H9 (cell line): ENCODE data around the gene ZFP36L1. TPM values are rescaled to one million over a fixed set of nuclear protein-coding genes. Genes with fewer than 3 reads are reported as not detected.

Experiments
- DNase-seq: peaks from one replicate; pipeline ENCODE4 v3.0.0-alpha.2; 2017
- H2AFZ ChIP-seq: one replicate; pipeline ENCODE4 v1.6.1; 2013; ENCODE audit warnings: mild to moderate bottlenecking, low read length, control low read depth, moderate library complexity
- H2AK5ac ChIP-seq: 2 replicates; pipeline ENCODE4 v1.6.1; 2013; ENCODE audit warnings: low read length, control low read depth, mixed read lengths; ENCODE audit not compliant: insufficient read length
- H2BK120ac ChIP-seq: one replicate; pipeline ENCODE4 v1.6.1; 2013; ENCODE audit warnings: low read depth, mild to moderate bottlenecking, low read length, control low read depth, inconsistent platforms; ENCODE audit not compliant: poor library complexity, severe bottlenecking
- H2BK12ac ChIP-seq: 2 replicates; pipeline ENCODE4 v1.6.1; 2013; ENCODE audit warnings: low read length, control low read depth, mixed read lengths, low read depth; ENCODE audit not compliant: insufficient read length
- H2BK15ac ChIP-seq: 2 replicates; pipeline ENCODE4 v1.6.1; 2013; ENCODE audit warnings: low read depth, low read length, control low read depth
- H2BK20ac ChIP-seq: one replicate; pipeline ENCODE4 v1.6.1; 2013; ENCODE audit warnings: low read depth, mild to moderate bottlenecking, low read length, control low read depth, inconsistent platforms; ENCODE audit not compliant: poor library complexity, severe bottlenecking
- H2BK5ac ChIP-seq: 2 replicates; pipeline ENCODE4 v1.6.1; 2013; ENCODE audit warnings: low read length, control low read depth, mixed read lengths; ENCODE audit not compliant: insufficient read length
- H3K14ac ChIP-seq: 2 replicates; pipeline ENCODE4 v1.6.1; 2013; ENCODE audit warnings: low read length, control low read depth; ENCODE audit not compliant: insufficient read depth
- H3K18ac ChIP-seq: 2 replicates; pipeline ENCODE4 v1.6.1; 2013; ENCODE audit warnings: low read depth, mild to moderate bottlenecking, mixed read lengths, low read length, control low read depth; ENCODE audit not compliant: insufficient read length
- H3K23ac ChIP-seq: 2 replicates; pipeline ENCODE4 v1.6.1; 2013; ENCODE audit warnings: low read length, control low read depth, mixed read lengths, low read depth; ENCODE audit not compliant: insufficient read length
- H3K23me2 ChIP-seq: 2 replicates; pipeline ENCODE4 v1.6.1; 2013; ENCODE audit warnings: low read depth, mild to moderate bottlenecking, mixed read lengths, low read length, control low read depth; ENCODE audit not compliant: insufficient read length, poor library complexity, severe bottlenecking
- H3K27ac ChIP-seq: 2 replicates; pipeline ENCODE4 v1.5.1; 2013; ENCODE audit warnings: low read length, control low read depth, mixed read lengths, low read depth; ENCODE audit not compliant: insufficient read length
- H3K27me3 ChIP-seq: 2 replicates; pipeline ENCODE4 v1.6.1; 2013; ENCODE audit warnings: low read length, control low read depth, inconsistent platforms; ENCODE audit not compliant: insufficient read depth
- H3K4ac ChIP-seq: 2 replicates; pipeline ENCODE4 v1.6.1; 2013; ENCODE audit warnings: low read depth, mild to moderate bottlenecking, control low read depth, inconsistent platforms, low read length, moderate library complexity
- H3K4me1 ChIP-seq: 2 replicates; pipeline ENCODE4 v1.6.1; 2013; ENCODE audit warnings: low read length, control low read depth, inconsistent platforms; ENCODE audit not compliant: insufficient read depth
- H3K4me2 ChIP-seq: 2 replicates; pipeline ENCODE4 v1.6.1; 2013; ENCODE audit warnings: low read length, control low read depth, mixed read lengths; ENCODE audit not compliant: insufficient read length, insufficient read depth
- H3K56ac ChIP-seq: 2 replicates; pipeline ENCODE4 v1.6.1; 2013; ENCODE audit warnings: low read depth, mild to moderate bottlenecking, mixed read lengths, low read length, control low read depth; ENCODE audit not compliant: insufficient read length
- H3K79me1 ChIP-seq: 2 replicates; pipeline ENCODE4 v1.6.1; 2013; ENCODE audit warnings: low read depth, mild to moderate bottlenecking, moderate library complexity, low read length, control low read depth, inconsistent platforms; ENCODE audit not compliant: insufficient read depth, poor library complexity, severe bottlenecking
- H3K79me2 ChIP-seq: 2 replicates; pipeline ENCODE4 v1.6.1; 2013; ENCODE audit warnings: low read length, control low read depth, inconsistent platforms; ENCODE audit not compliant: insufficient read depth
- H3K9ac ChIP-seq: 2 replicates; pipeline ENCODE4 v1.6.1; 2013; ENCODE audit warnings: low read length, control low read depth, mixed read lengths; ENCODE audit not compliant: insufficient read length; ENCODE audit errors: extremely low read depth
- H3K9me3 ChIP-seq: one replicate; pipeline ENCODE4 v1.6.1; 2013; ENCODE audit warnings: low read depth, low read length, inconsistent platforms; ENCODE audit not compliant: control insufficient read depth
- H3T11ph ChIP-seq: one replicate; pipeline ENCODE4 v1.6.1; 2013; ENCODE audit warnings: mild to moderate bottlenecking, low read length, control low read depth, inconsistent platforms
- H4K20me1 ChIP-seq: one replicate; pipeline ENCODE4 v1.6.1; 2013; ENCODE audit not compliant: control insufficient read depth, insufficient read length, insufficient read depth
- H4K5ac ChIP-seq: 2 replicates; pipeline ENCODE4 v1.6.1; 2013; ENCODE audit warnings: low read depth, mild to moderate bottlenecking, mixed read lengths, low read length, control low read depth; ENCODE audit not compliant: insufficient read length
- H4K8ac ChIP-seq: replicated peaks from 2 replicates; pipeline ENCODE4 v1.6.1; 2013; ENCODE audit warnings: low read length, control low read depth, mixed read lengths, low read depth; ENCODE audit not compliant: insufficient read length
- H4K91ac ChIP-seq: 2 replicates; pipeline ENCODE4 v1.6.1; 2013; ENCODE audit warnings: low read depth, mild to moderate bottlenecking, moderate library complexity, mixed read lengths, low read length, control low read depth; ENCODE audit not compliant: insufficient read length
- H3K27ac Mint-ChIP-seq, 3 experiments: 2 replicates in 2 of 3; 3 replicates in 1 of 3; pipeline ENCODE4 v1.8.0; 2020 to 2021; ENCODE audit warnings: mixed read lengths in 3 of 3, mild to moderate bottlenecking in 1 of 3, moderate library complexity in 1 of 3
- H3K27me3 Mint-ChIP-seq: 2 replicates; pipeline ENCODE4 v1.8.0; 2021; ENCODE audit warnings: low read depth, mild to moderate bottlenecking, moderate library complexity, mixed read lengths
- H3K36me3 Mint-ChIP-seq, 3 experiments: 2 replicates in 2 of 3; 3 replicates in 1 of 3; pipeline ENCODE4 v1.8.0; 2020 to 2021; ENCODE audit warnings: low read depth in 3 of 3, mixed read lengths in 3 of 3; ENCODE audit not compliant: insufficient read depth in 1 of 3
- H3K4me1 Mint-ChIP-seq, 2 experiments: 2 replicates each; pipeline ENCODE4 v1.8.0; 2020; ENCODE audit warnings: mixed read lengths in 2 of 2
- H3K4me3 Mint-ChIP-seq, 2 experiments: 2 replicates in 1 of 2; 3 replicates in 1 of 2; pipeline ENCODE4 v1.8.0; 2020 to 2021; ENCODE audit warnings: mild to moderate bottlenecking in 2 of 2, mixed read lengths in 2 of 2, moderate library complexity in 1 of 2
- H3K9me3 Mint-ChIP-seq, 2 experiments: 2 replicates in 1 of 2; 3 replicates in 1 of 2; pipeline ENCODE4 v1.8.0; 2020; ENCODE audit warnings: mild to moderate bottlenecking in 2 of 2, mixed read lengths in 2 of 2, moderate library complexity in 1 of 2
- WGBS: extraction: QIAGEN DNeasy Blood & Tissue Kit; methylation state at CpG from one replicate; pipeline ENCODE4 v1.1.7; 2013; ENCODE audit warnings: missing lambda C conversion rate, low lambda C conversion rate, mixed read lengths; ENCODE audit not compliant: insufficient read length; ENCODE audit errors: extremely low coverage; 5-methylcytosine and 5-hydroxymethylcytosine counted together
- total RNA-seq: library from RNA; stranded (reverse); gene quantifications from 2 replicates; pipeline ENCODE4 v1.2.1, GENCODE V29; 2021
- TF ChIP-seq, protein P1 (sequence below): fragments of 200-600 bp; sonication (generic); conservative IDR thresholded peaks from 3 replicates; pipeline ENCODE4 v1.8.0; 2021; ENCODE audit warnings: antibody characterized with exemption, mild to moderate bottlenecking

ZFP36L1 gene
- total RNA-seq, 1 experiment from 2014 or later: 109 TPM

DNA sequence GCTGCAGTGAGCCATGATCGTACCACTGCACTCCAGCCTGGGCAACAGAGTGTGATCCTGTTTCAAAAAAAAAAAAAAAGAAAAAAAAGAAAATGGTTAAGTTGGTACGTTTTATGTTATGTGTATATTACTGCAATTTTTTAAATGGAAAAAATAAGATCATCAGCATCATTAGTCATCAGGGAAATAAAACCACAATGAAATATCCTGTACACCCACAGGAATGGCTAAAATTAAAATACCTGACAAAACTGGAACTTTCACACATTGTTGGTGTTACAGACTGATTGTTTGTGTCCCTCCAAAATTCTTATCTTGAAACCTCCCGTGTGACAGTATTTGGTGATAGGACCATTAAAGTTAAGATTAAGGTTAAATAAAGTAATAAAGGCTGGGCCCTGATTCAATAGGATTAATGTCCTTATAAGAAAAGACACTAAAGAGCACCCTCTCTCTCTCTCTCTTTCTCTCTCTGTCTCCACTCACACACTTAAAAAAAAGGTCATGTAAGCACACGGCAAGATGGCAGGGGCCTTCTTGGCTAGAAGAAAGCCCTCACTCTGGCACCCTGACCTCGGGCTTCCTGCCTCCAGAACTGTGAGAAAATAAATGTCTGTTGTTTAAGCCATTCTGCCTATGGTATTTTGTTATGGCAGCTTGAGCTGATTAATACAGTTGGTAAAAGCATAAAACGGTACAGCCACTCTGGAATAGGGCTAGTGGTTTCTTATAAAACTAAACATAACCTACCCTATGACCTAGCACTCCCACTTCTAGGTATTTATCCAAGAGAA, 48.3 kb upstream of the ZFP36L1 start:
- no peak overlapping the region for H4K91ac ChIP-seq
- H3K56ac ChIP-seq: no peak overlapping the region
- H2AFZ ChIP-seq: no peak overlapping the region
- H3K27ac ChIP-seq: no peak overlapping the region
- no peak overlapping the region for H3K18ac ChIP-seq
- no peak overlapping the region for H3K4me3 Mint-ChIP-seq
- no peak overlapping the region for H4K5ac ChIP-seq
- no peak overlapping the region for H3K23ac ChIP-seq
- H3K9ac ChIP-seq: no peak overlapping the region
- H2BK12ac ChIP-seq: no peak overlapping the region
- DNase-seq: no peak
- H2BK20ac ChIP-seq: no peak overlapping the region
- H3K4me2 ChIP-seq: no peak overlapping the region
- H3K36me3 Mint-ChIP-seq: peaks cover 3 to 6% (median 4%) of the 10 kb centered on the region in 3 experiments; a peak in 5 of 7 replicates
- H3K79me1 ChIP-seq: no peaks in the 10 kb centered on the region
- no peak overlapping the region for H2BK120ac ChIP-seq
- no peaks in the 10 kb centered on the region for H4K20me1 ChIP-seq
- H3K4ac ChIP-seq: no peak overlapping the region
- no peaks in the 10 kb centered on the region for H3K79me2 ChIP-seq
- H3K9me3 ChIP-seq: no peaks in the 10 kb centered on the region
- no peak overlapping the region for H3T11ph ChIP-seq
- H3K27me3 Mint-ChIP-seq: peaks cover 3% of the 10 kb centered on the region
- H3K4me1 Mint-ChIP-seq: peaks cover 8 to 9% of the 10 kb centered on the region in 2 experiments; a peak in 3 of 4 replicates
- H3K9me3 Mint-ChIP-seq: peaks cover 11% of the 10 kb centered on the region in 2 experiments
- H3K27ac Mint-ChIP-seq: no peak overlapping the region
- WGBS: 100% methylated on average over 1 of the region's 6 CpGs
- no peak overlapping the region for H3K14ac ChIP-seq
- TF ChIP-seq, protein P1, sequence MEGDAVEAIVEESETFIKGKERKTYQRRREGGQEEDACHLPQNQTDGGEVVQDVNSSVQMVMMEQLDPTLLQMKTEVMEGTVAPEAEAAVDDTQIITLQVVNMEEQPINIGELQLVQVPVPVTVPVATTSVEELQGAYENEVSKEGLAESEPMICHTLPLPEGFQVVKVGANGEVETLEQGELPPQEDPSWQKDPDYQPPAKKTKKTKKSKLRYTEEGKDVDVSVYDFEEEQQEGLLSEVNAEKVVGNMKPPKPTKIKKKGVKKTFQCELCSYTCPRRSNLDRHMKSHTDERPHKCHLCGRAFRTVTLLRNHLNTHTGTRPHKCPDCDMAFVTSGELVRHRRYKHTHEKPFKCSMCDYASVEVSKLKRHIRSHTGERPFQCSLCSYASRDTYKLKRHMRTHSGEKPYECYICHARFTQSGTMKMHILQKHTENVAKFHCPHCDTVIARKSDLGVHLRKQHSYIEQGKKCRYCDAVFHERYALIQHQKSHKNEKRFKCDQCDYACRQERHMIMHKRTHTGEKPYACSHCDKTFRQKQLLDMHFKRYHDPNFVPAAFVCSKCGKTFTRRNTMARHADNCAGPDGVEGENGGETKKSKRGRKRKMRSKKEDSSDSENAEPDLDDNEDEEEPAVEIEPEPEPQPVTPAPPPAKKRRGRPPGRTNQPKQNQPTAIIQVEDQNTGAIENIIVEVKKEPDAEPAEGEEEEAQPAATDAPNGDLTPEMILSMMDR: no peak
- H2BK5ac ChIP-seq: no peak overlapping the region
- no peak overlapping the region for H2AK5ac ChIP-seq
- peaks cover 4% of the 10 kb centered on the region for H3K23me2 ChIP-seq
- no peak overlapping the region for H4K8ac ChIP-seq
- H2BK15ac ChIP-seq: no peak overlapping the region
- H3K4me1 ChIP-seq: no peaks in the 10 kb centered on the region
- H3K27me3 ChIP-seq: no peaks in the 10 kb centered on the region
